H4 (cell line): ENCODE measurements around the gene POT1. TPM values are rescaled to one million over a fixed set of nuclear protein-coding genes. Genes with fewer than 3 reads are reported as not detected.

Experiments
- total RNA-seq: library from RNA; depleted of rRNA; stranded (reverse); fragments of >200 nt; shearing (Covaris generic); gene quantifications from 2 replicates; pipeline ENCODE4 v1.2.3, GENCODE V29; 2014; rRNA removed

POT1 gene
- total RNA-seq, 1 experiment from 2014 or later, result 30.9 TPM

Other genes with a start within 250 kb of the POT1 start
- gene GPR37, start 164.0 kb downstream of the POT1 start, total RNA-seq, result 0.95 and 2.1 TPM in 2 replicates